Stomach smooth muscle (tissue), 2 donors: ENCODE data around the gene ANKEF1.

Experiments used
- H3K27ac ChIP-seq: one replicate; pipeline ENCODE4 v1.7.0; 2013; ENCODE audit warnings: mild to moderate bottlenecking, low read length, inconsistent platforms
- H3K27me3 ChIP-seq, 2 donors: one replicate each; pipeline ENCODE4 v1.7.0; 2013; ENCODE audit warnings: low read length in 2 of 2; ENCODE audit not compliant: insufficient read depth in 2 of 2, control insufficient read depth in 1 of 2
- H3K36me3 ChIP-seq, 2 donors: one replicate each; pipeline ENCODE4 v1.7.0; 2013; ENCODE audit warnings: low read length in 2 of 2; ENCODE audit not compliant: control insufficient read depth in 2 of 2, insufficient read depth in 2 of 2
- H3K4me1 ChIP-seq: one replicate; pipeline ENCODE4 v1.7.0; 2013; ENCODE audit warnings: low read length; ENCODE audit not compliant: control insufficient read depth, insufficient read depth
- H3K4me3 ChIP-seq, 2 donors: one replicate each; pipeline ENCODE4 v1.7.0; 2013; ENCODE audit warnings: low read length in 2 of 2
- H3K9ac ChIP-seq, 2 donors: one replicate each; pipeline ENCODE4 v1.7.0; 2013; ENCODE audit warnings: low read length in 2 of 2, mild to moderate bottlenecking in 1 of 2
- H3K9me3 ChIP-seq, 2 donors: one replicate each; pipeline ENCODE4 v1.7.0; 2013; ENCODE audit warnings: low read length in 2 of 2; ENCODE audit not compliant: control insufficient read depth in 2 of 2
- donor health status: healthy.
- donor health status: Pancreatic carcinoma.

ANKEF1 gene

DNA sequence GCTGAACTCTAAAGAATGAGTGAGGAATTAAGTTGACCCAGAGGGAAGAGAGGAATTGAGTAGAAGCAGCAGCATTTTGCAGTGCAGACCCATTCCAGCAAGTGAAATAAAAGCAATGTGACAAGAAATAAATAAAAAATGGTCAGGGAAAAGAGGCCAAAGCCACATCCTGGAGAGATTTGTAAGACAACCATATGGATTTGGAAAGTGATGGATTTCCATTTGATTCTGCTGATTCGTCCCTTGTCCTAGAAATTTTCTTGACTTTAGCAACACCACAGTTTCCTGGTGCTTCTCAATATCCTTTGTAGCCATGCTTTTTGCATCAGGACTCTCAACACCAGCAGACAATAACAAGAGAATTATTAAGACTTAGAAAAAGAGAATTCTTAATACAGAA, 29.8 kb downstream of the ANKEF1 start:
- no peaks in the 10 kb centered on the region for H3K36me3 ChIP-seq
- no peak overlapping the region for H3K27ac ChIP-seq
- no peaks in the 10 kb centered on the region for H3K4me1 ChIP-seq
- no peak overlapping the region for H3K9ac ChIP-seq
- no peaks in the 10 kb centered on the region for H3K27me3 ChIP-seq
- H3K9me3 ChIP-seq, result no peaks in the 10 kb centered on the region
- no peak overlapping the region for H3K4me3 ChIP-seq

- no peaks in the 10 kb centered on the region for H3K27me3 ChIP-seq
- H3K36me3 ChIP-seq, result no peaks in the 10 kb centered on the region
- H3K4me3 ChIP-seq, result no peak overlapping the region
- H3K4me1 ChIP-seq, result no peaks in the 10 kb centered on the region
- no peak overlapping the region for H3K27ac ChIP-seq
- no peak overlapping the region for H3K9ac ChIP-seq
- H3K9me3 ChIP-seq, result no peaks in the 10 kb centered on the region
These were observed 30.5 kb downstream of the ANKEF1 start for GRCh38 chr20:10065154-10065833.

GRCh38 chr20:10067321-10067720, 32.5 kb downstream of the ANKEF1 start:
- no peaks in the 10 kb centered on the region for H3K27me3 ChIP-seq
- no peaks in the 10 kb centered on the region for H3K9me3 ChIP-seq
- no peaks in the 10 kb centered on the region for H3K36me3 ChIP-seq
- no peak overlapping the region for H3K4me3 ChIP-seq
- no peak overlapping the region for H3K9ac ChIP-seq
- no peak overlapping the region for H3K27ac ChIP-seq
- H3K4me1 ChIP-seq, result no peaks in the 10 kb centered on the region

- H3K27me3 ChIP-seq, result no peaks in the 10 kb centered on the region
- H3K9me3 ChIP-seq, result no peaks in the 10 kb centered on the region
- no peaks in the 10 kb centered on the region for H3K4me1 ChIP-seq
- no peak overlapping the region for H3K9ac ChIP-seq
- H3K27ac ChIP-seq, result no peak overlapping the region
- H3K36me3 ChIP-seq, result no peaks in the 10 kb centered on the region
- no peak overlapping the region for H3K4me3 ChIP-seq
These were observed 39.7 kb downstream of the ANKEF1 start for GRCh38 chr20:10074513-10074912.

GRCh38 chr20:10075606-10076005, 40.8 kb downstream of the ANKEF1 start:
- Histone ChIP-seq H3K27ac (no peak overlapping the region), H3K27me3 (no peaks in the 10 kb centered on the region), H3K9me3 (no peaks in the 10 kb centered on the region), H3K4me1 (no peaks in the 10 kb centered on the region), H3K9ac (no peak overlapping the region), H3K4me3 (no peak overlapping the region), H3K36me3 (no peaks in the 10 kb centered on the region)

GRCh38 chr20:10076126-10077080, 41.6 kb downstream of the ANKEF1 start:
- H3K36me3 ChIP-seq, result no peaks in the 10 kb centered on the region
- H3K4me3 ChIP-seq, result no peak overlapping the region
- no peaks in the 10 kb centered on the region for H3K27me3 ChIP-seq
- no peaks in the 10 kb centered on the region for H3K9me3 ChIP-seq
- H3K27ac ChIP-seq, result no peak overlapping the region
- H3K9ac ChIP-seq, result no peak overlapping the region
- no peaks in the 10 kb centered on the region for H3K4me1 ChIP-seq

DNA sequence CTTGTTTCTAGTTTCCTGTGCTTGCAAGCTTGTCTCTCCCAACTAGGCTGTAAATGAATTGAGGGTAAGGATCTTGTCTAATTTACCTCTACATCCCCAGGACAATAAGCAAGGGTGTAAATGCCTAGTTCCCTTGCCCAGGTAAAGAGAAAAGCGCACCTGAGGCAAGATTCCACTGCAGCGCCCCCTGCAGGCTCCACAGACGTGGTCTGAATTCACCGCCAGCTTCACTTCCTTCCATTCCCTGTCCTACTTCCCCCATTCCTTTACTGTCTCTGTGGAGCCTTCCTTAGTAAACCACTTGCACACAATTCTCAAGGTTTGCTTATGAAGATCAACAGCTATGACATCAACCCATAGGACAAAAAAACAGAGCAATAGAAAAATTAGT, 42.3 kb downstream of the ANKEF1 start:
- H3K4me3 ChIP-seq, result no peak overlapping the region
- H3K27ac ChIP-seq, result no peak overlapping the region
- no peak overlapping the region for H3K9ac ChIP-seq
- no peaks in the 10 kb centered on the region for H3K9me3 ChIP-seq
- H3K36me3 ChIP-seq, result no peaks in the 10 kb centered on the region
- no peaks in the 10 kb centered on the region for H3K27me3 ChIP-seq
- no peaks in the 10 kb centered on the region for H3K4me1 ChIP-seq

DNA sequence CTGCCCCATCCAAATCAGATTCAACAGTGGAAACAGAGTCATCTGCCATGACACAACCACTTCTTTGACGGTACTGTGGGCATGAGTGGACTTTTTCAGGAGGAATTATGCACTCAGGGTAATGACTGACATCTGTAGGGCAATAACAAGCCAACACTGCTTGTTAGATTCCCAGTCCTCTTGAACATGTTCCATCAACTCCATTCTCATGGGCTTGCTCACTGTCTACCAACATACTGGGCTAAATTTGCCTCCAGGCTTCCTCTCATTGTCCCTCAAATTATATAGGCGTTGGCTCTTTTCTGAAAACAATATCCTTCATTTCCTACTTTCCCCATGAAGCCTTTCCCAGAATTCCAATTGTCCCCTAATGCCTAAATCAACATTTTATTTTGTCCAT, 43.1 kb downstream of the ANKEF1 start:
- Histone ChIP-seq H3K4me3 (no peak overlapping the region), H3K27ac (no peak overlapping the region), H3K9me3 (no peaks in the 10 kb centered on the region), H3K36me3 (no peaks in the 10 kb centered on the region), H3K4me1 (no peaks in the 10 kb centered on the region), H3K27me3 (no peaks in the 10 kb centered on the region), H3K9ac (no peak overlapping the region)

DNA sequence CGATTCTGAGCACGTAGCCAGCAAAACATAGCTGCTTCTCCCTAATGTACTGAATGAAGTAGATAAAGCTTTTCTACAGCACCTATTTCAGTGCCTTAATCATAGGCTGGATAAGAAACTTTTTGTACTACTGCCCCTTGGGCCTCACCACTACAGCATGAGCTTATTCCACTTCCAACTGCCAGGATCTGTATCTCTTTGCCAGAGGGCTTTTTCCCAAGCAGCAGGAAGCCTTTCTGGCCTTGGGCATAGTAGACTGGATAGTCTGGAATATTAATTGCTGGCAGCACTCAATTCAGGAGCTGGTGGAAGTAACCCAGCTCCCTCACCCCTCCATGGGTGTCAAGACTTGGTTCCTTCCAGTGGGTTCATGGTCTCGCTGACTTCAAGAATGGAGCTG, 43.6 kb downstream of the ANKEF1 start:
- Histone ChIP-seq H3K27me3 (no peaks in the 10 kb centered on the region), H3K27ac (no peak overlapping the region), H3K9me3 (no peaks in the 10 kb centered on the region), H3K4me1 (no peaks in the 10 kb centered on the region), H3K36me3 (no peaks in the 10 kb centered on the region), H3K4me3 (no peak overlapping the region), H3K9ac (no peak overlapping the region)

GRCh38 chr20:10079964-10080363, 45.2 kb downstream of the ANKEF1 start:
- H3K27me3 ChIP-seq, result peaks cover 0 to 2% of the 10 kb centered on the region in 2 donors
- no peak overlapping the region for H3K27ac ChIP-seq
- H3K9me3 ChIP-seq, result no peaks in the 10 kb centered on the region
- H3K4me1 ChIP-seq, result no peaks in the 10 kb centered on the region
- H3K4me3 ChIP-seq, result no peak overlapping the region
- H3K36me3 ChIP-seq, result no peaks in the 10 kb centered on the region
- no peak overlapping the region for H3K9ac ChIP-seq

DNA sequence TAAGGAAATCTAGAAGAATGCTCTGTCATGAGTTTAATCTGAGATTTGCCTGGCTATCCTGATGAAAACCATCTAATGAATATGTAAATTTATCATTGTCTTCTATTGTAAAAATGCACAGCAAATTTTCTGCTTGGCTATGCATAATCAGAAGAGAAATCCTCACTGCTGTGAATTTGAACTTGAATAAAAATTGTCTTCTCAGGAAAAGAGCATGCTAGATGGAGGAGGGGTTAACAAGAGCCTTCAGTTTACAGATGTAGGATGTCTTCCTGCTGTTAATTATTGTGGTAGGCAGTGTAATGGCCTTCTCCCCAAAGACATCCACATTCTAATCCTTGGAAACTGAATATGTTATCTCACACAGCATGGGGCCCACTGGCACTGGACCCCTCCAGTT, 45.8 kb downstream of the ANKEF1 start:
- Histone ChIP-seq H3K4me1 (no peaks in the 10 kb centered on the region), H3K4me3 (no peak overlapping the region), H3K27ac (no peak overlapping the region), H3K9me3 (no peaks in the 10 kb centered on the region), H3K9ac (no peak overlapping the region), H3K27me3 (peaks cover 0 to 2% of the 10 kb centered on the region in 2 donors), H3K36me3 (no peaks in the 10 kb centered on the region)
